ENCODE measurements around the gene ABI3BP.

The ABI3BP gene

GRCh38 chr3:100754563-100755334 lies 238.5 kb downstream of the ABI3BP start:
- H4K91ac ChIP-seq (ENCODE audit: low read depth, low read length) = no peak overlapping the region
- H3K27ac ChIP-seq (ENCODE audit: low read depth, low read length) = no peak overlapping the region
- no peak overlapping the region for H3K14ac ChIP-seq (ENCODE audit: low read length)
- H3K4ac ChIP-seq (ENCODE audit: low read depth, low read length) = no peak overlapping the region
- H3K4me1 ChIP-seq (ENCODE audit: control insufficient read depth in 1 of 2, insufficient read depth in 2 of 2, low read length in 2 of 2) = no peaks in the 10 kb centered on the region
- no peaks in the 10 kb centered on the region for H3K79me2 ChIP-seq (ENCODE audit: control insufficient read depth, insufficient read depth, low read length, poor library complexity)
- H3K4me3 ChIP-seq (ENCODE audit: low read depth, low read length) = no peak overlapping the region
- peaks cover 2 to 3% of the 10 kb centered on the region in 2 experiments for H3K36me3 ChIP-seq (ENCODE audit: control insufficient read depth in 1 of 2, insufficient read depth in 2 of 2, low read length in 2 of 2)
- H2AFZ ChIP-seq (ENCODE audit: insufficient read depth, low read length, poor library complexity) = no peak overlapping the region
- no peak overlapping the region for H3K18ac ChIP-seq (ENCODE audit: low read length)
- WGBS (ENCODE audit: extremely low coverage, insufficient coverage, insufficient read length) = no CpG with 5 or more reads among the region's 3 CpGs
- DNase-seq = no peak
- H4K8ac ChIP-seq (ENCODE audit: low read depth, low read length) = no peak overlapping the region
- no peak overlapping the region for H2BK5ac ChIP-seq (ENCODE audit: low read depth, low read length, poor library complexity)
- H3K79me1 ChIP-seq (ENCODE audit: low read length) = no peaks in the 10 kb centered on the region
- H3K23ac ChIP-seq (ENCODE audit: low read length) = no peak overlapping the region
- no peak overlapping the region for H2BK120ac ChIP-seq (ENCODE audit: insufficient read depth, low read length, poor library complexity)
- H3K9ac ChIP-seq (ENCODE audit: low read length) = no peak overlapping the region
- H2BK12ac ChIP-seq (ENCODE audit: low read length) = no peak overlapping the region
- no peak overlapping the region for H2AK5ac ChIP-seq (ENCODE audit: low read length)
- H3K27me3 ChIP-seq (ENCODE audit: insufficient read depth, low read length) = no peaks in the 10 kb centered on the region
- H3K4me2 ChIP-seq (ENCODE audit: low read length) = no peak overlapping the region
- H3K9me3 ChIP-seq (ENCODE audit: insufficient read depth, low read depth, low read length) = no peaks in the 10 kb centered on the region
- no peak overlapping the region for H4K12ac ChIP-seq (ENCODE audit: low read depth, low read length)

- Histone ChIP-seq H3K9ac (ENCODE audit: low read length) (no peak overlapping the region), H2AFZ (ENCODE audit: insufficient read depth, low read length, poor library complexity) (no peak overlapping the region), H3K9me3 (ENCODE audit: insufficient read depth, low read depth, low read length) (no peaks in the 10 kb centered on the region), H2AK5ac (ENCODE audit: low read length) (no peak overlapping the region), H4K12ac (ENCODE audit: low read depth, low read length) (no peak overlapping the region), H3K79me2 (ENCODE audit: control insufficient read depth, insufficient read depth, low read length, poor library complexity) (no peaks in the 10 kb centered on the region), H3K4me1 (ENCODE audit: control insufficient read depth in 1 of 2, insufficient read depth in 2 of 2, low read length in 2 of 2) (no peaks in the 10 kb centered on the region), H4K8ac (ENCODE audit: low read depth, low read length) (no peak overlapping the region), H3K36me3 (ENCODE audit: control insufficient read depth in 1 of 2, insufficient read depth in 2 of 2, low read length in 2 of 2) (peaks cover 2 to 3% of the 10 kb centered on the region in 2 experiments), H2BK120ac (ENCODE audit: insufficient read depth, low read length, poor library complexity) (no peak overlapping the region), H3K4ac (ENCODE audit: low read depth, low read length) (no peak overlapping the region), H3K23ac (ENCODE audit: low read length) (no peak overlapping the region), H2BK5ac (ENCODE audit: low read depth, low read length, poor library complexity) (no peak overlapping the region), H3K18ac (ENCODE audit: low read length) (no peak overlapping the region), H3K4me3 (ENCODE audit: low read depth, low read length) (no peak overlapping the region), H4K91ac (ENCODE audit: low read depth, low read length) (no peak overlapping the region), H3K27me3 (ENCODE audit: insufficient read depth, low read length) (no peaks in the 10 kb centered on the region), H3K79me1 (ENCODE audit: low read length) (no peaks in the 10 kb centered on the region), H3K4me2 (ENCODE audit: low read length) (no peak overlapping the region), H2BK12ac (ENCODE audit: low read length) (no peak overlapping the region), H3K14ac (ENCODE audit: low read length) (no peak overlapping the region), H3K27ac (ENCODE audit: low read depth, low read length) (no peak overlapping the region)
- WGBS (ENCODE audit: extremely low coverage, insufficient coverage, insufficient read length) = no CpG with 5 or more reads among the region's 2 CpGs
- DNase-seq = no peak
Measured at GRCh38 chr3:100753846-100754245, 239.4 kb downstream of the ABI3BP start.

- no peak overlapping the region for H3K4me2 ChIP-seq (ENCODE audit: low read length)
- no peaks in the 10 kb centered on the region for H3K4me1 ChIP-seq (ENCODE audit: control insufficient read depth in 1 of 2, insufficient read depth in 2 of 2, low read length in 2 of 2)
- H3K79me1 ChIP-seq (ENCODE audit: low read length) = no peaks in the 10 kb centered on the region
- no peaks in the 10 kb centered on the region for H3K27me3 ChIP-seq (ENCODE audit: insufficient read depth, low read length)
- DNase-seq = no peak
- H2BK12ac ChIP-seq (ENCODE audit: low read length) = no peak overlapping the region
- H2AK5ac ChIP-seq (ENCODE audit: low read length) = no peak overlapping the region
- no peaks in the 10 kb centered on the region for H3K79me2 ChIP-seq (ENCODE audit: control insufficient read depth, insufficient read depth, low read length, poor library complexity)
- no peak overlapping the region for H3K4me3 ChIP-seq (ENCODE audit: low read depth, low read length)
- H4K8ac ChIP-seq (ENCODE audit: low read depth, low read length) = no peak overlapping the region
- H2BK120ac ChIP-seq (ENCODE audit: insufficient read depth, low read length, poor library complexity) = no peak overlapping the region
- no peaks in the 10 kb centered on the region for H3K9me3 ChIP-seq (ENCODE audit: insufficient read depth, low read depth, low read length)
- H2BK5ac ChIP-seq (ENCODE audit: low read depth, low read length, poor library complexity) = no peak overlapping the region
- H3K23ac ChIP-seq (ENCODE audit: low read length) = no peak overlapping the region
- H3K36me3 ChIP-seq (ENCODE audit: control insufficient read depth in 1 of 2, insufficient read depth in 2 of 2, low read length in 2 of 2) = peaks cover 9 to 13% of the 10 kb centered on the region in 2 experiments
- no peak overlapping the region for H3K4ac ChIP-seq (ENCODE audit: low read depth, low read length)
- no peak overlapping the region for H4K91ac ChIP-seq (ENCODE audit: low read depth, low read length)
- H3K14ac ChIP-seq (ENCODE audit: low read length) = no peak overlapping the region
- no peak overlapping the region for H3K9ac ChIP-seq (ENCODE audit: low read length)
- H3K18ac ChIP-seq (ENCODE audit: low read length) = no peak overlapping the region
- WGBS (ENCODE audit: extremely low coverage, insufficient coverage, insufficient read length) = no CpG with 5 or more reads among the region's 2 CpGs
- H4K12ac ChIP-seq (ENCODE audit: low read depth, low read length) = no peak overlapping the region
- no peak overlapping the region for H2AFZ ChIP-seq (ENCODE audit: insufficient read depth, low read length, poor library complexity)
- H3K27ac ChIP-seq (ENCODE audit: low read depth, low read length) = no peak overlapping the region
Measured at GRCh38 chr3:100748967-100749366, 244.3 kb downstream of the ABI3BP start.

GRCh38 chr3:100748220-100748619 lies 245.0 kb downstream of the ABI3BP start:
- H3K9me3 ChIP-seq (ENCODE audit: insufficient read depth, low read depth, low read length) = no peaks in the 10 kb centered on the region
- WGBS (ENCODE audit: extremely low coverage, insufficient coverage, insufficient read length) = no CpG with 5 or more reads among the region's 6 CpGs
- no peak for DNase-seq

More at GRCh38 chr3:100748220-100748619, 245.0 kb downstream of the ABI3BP start:
- H3K27ac ChIP-seq (ENCODE audit: low read depth, low read length) = no peak overlapping the region
- H3K4ac ChIP-seq (ENCODE audit: low read depth, low read length) = no peak overlapping the region
- H4K12ac ChIP-seq (ENCODE audit: low read depth, low read length) = no peak overlapping the region
- no peaks in the 10 kb centered on the region for H3K27me3 ChIP-seq (ENCODE audit: insufficient read depth, low read length)
- H3K18ac ChIP-seq (ENCODE audit: low read length) = no peak overlapping the region
- H3K23ac ChIP-seq (ENCODE audit: low read length) = no peak overlapping the region
- no peak overlapping the region for H4K8ac ChIP-seq (ENCODE audit: low read depth, low read length)
- H3K14ac ChIP-seq (ENCODE audit: low read length) = no peak overlapping the region
- H2AK5ac ChIP-seq (ENCODE audit: low read length) = no peak overlapping the region
- no peak overlapping the region for H3K4me3 ChIP-seq (ENCODE audit: low read depth, low read length)
- no peaks in the 10 kb centered on the region for H3K79me2 ChIP-seq (ENCODE audit: control insufficient read depth, insufficient read depth, low read length, poor library complexity)
- H2AFZ ChIP-seq (ENCODE audit: insufficient read depth, low read length, poor library complexity) = no peak overlapping the region
- no peak overlapping the region for H2BK12ac ChIP-seq (ENCODE audit: low read length)
- H3K4me1 ChIP-seq (ENCODE audit: control insufficient read depth in 1 of 2, insufficient read depth in 2 of 2, low read length in 2 of 2) = no peaks in the 10 kb centered on the region
- no peak overlapping the region for H3K9ac ChIP-seq (ENCODE audit: low read length)
- no peak overlapping the region for H4K91ac ChIP-seq (ENCODE audit: low read depth, low read length)
- H2BK120ac ChIP-seq (ENCODE audit: insufficient read depth, low read length, poor library complexity) = no peak overlapping the region
- no peak overlapping the region for H2BK5ac ChIP-seq (ENCODE audit: low read depth, low read length, poor library complexity)
- no peak overlapping the region for H3K4me2 ChIP-seq (ENCODE audit: low read length)
- peaks cover 7 to 13% of the 10 kb centered on the region in 2 experiments for H3K36me3 ChIP-seq (ENCODE audit: control insufficient read depth in 1 of 2, insufficient read depth in 2 of 2, low read length in 2 of 2)
- no peaks in the 10 kb centered on the region for H3K79me1 ChIP-seq (ENCODE audit: low read length)

Data from trophoblast cell (in vitro differentiated cells and primary cell).